GM12801 (cell line): ENCODE results near the gene SLIT3.

Source experiments
- TF ChIP-seq, protein P1 (sequence below): IDR thresholded peaks from one replicate; pipeline ENCODE4 v1.5.1; 2011; ENCODE audit warnings: control low read depth; ENCODE audit not compliant: insufficient read length; ENCODE audit errors: extremely low read depth

Gene SLIT3

DNA sequence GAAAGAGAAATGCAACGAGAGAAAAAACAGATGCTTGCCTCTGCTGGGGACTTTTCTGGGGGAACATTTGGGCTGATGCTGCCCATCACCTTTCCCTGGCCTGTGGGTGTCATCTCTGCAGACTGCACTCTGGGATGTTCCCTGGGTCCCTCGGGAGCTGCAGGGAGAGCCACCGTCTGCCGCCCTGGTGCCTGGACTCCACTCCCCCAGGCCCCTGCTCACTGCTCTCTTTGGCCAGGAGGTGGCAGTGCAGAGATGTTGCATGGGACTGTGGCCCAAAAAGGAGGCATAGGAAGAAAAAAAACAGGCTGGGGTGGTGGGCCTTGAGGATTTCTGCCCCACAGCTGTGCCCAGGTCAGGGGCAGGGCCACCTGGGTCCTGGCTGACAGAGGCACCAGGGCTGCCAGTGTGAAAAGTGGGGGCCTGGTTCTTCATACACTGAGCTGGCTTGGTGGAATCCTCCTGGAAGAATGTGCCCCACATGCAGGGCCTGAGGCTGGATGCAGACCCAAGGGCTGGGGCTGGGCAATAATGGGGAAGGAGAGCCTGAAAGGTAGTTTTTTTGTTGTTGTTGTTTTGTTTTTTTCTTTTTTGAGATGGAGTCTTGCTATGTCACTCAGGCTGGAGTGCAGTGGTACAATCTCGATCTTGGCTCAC lies 353.6 kb downstream of the SLIT3 start:
- TF ChIP-seq, protein P1, sequence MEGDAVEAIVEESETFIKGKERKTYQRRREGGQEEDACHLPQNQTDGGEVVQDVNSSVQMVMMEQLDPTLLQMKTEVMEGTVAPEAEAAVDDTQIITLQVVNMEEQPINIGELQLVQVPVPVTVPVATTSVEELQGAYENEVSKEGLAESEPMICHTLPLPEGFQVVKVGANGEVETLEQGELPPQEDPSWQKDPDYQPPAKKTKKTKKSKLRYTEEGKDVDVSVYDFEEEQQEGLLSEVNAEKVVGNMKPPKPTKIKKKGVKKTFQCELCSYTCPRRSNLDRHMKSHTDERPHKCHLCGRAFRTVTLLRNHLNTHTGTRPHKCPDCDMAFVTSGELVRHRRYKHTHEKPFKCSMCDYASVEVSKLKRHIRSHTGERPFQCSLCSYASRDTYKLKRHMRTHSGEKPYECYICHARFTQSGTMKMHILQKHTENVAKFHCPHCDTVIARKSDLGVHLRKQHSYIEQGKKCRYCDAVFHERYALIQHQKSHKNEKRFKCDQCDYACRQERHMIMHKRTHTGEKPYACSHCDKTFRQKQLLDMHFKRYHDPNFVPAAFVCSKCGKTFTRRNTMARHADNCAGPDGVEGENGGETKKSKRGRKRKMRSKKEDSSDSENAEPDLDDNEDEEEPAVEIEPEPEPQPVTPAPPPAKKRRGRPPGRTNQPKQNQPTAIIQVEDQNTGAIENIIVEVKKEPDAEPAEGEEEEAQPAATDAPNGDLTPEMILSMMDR, result no peak

DNA sequence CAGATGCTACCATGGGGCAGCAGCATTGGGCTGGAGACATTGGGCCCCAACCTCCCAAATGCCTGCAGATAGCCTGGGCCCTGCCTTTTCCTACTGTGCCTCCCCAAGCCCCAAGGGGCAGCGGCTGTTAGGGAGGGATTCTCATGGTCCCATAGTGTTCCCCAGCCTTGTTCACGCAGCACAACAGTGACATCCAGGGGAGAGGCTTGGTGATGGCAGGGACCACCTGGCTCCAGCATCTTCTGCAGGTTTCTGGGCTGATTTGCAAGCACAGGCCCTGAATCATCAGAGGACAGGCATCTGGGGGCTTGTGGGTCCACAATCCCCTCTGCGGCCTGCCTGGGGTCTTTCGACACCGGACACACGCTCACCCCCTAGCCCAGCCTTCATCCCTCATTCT lies 354.6 kb downstream of the SLIT3 start:
- TF ChIP-seq, protein P1, result no peak

DNA sequence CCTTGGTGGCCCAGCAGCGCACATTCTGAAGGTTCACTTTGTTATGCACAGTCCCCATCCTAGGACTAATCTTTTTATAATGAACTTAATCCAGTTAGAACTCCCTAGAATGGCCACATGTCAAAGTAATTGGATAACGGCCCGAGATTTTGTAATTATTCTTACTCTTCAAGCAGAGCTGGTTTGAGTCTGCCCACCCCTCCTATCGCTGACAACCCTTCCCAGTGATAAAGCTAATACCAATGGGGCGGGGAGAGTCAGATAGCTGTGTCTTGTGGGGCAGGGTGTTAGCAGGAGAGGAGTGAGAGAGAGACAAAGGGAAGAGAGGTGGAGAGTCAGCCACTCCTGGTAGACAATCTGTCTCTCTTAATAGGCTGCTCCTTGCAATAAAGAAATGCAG lies 356.9 kb downstream of the SLIT3 start:
- TF ChIP-seq, protein P1, result no peak

DNA sequence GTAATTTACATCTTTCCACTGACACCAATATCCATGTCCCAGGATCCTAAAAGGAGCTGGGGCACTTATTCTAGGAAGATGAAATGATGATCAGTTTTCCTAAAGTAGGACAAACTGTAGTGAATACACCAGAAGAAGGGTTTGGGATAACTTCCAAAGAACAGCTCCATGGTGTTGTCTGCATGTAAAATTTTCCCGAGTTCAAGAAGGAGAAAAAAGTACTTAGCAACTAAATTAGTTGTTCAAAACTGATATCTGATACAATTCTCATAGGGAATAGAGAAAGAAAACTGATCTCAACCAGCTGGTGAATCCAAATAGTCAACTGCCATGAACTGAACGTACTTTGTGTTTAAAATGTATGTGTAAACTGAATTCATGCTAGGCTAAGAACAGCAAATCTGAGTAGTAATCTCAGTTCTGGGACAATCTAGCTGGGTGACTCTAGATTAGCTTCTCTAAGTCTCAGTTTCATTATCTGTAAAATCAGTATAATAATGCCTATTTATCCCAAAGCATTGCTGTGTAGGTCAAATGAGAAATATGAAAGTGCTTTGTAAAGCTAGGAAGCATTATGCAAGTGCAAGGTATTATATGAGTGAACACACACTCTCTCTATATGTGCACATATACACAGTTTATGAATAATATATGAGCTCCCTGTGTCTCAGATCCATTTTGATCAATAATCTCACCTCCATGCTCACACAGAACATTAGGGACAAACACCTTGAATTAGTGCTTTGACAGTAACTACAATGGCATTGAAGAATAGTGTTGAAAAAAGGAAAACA lies 357.7 kb downstream of the SLIT3 start:
- TF ChIP-seq, protein P1, result no peak

DNA sequence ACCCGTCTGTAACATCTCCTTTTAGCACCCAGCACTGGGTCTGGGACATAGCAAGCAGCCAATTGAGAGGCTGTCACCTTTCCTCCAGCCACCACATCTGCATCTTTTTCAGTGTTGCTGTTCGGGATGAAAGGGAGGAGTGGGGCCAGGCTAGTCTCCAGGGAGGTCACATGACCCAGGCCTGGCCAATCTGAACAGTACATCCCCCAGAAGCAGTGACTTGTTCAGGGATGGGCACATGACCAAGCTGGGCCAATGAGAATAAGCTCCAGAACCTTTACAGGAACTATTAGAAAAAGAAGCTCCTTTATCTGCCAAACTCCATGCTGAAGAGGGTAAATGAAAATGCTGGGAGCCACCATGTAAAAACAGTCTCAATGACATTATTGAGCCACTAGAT lies 359.0 kb downstream of the SLIT3 start:
- TF ChIP-seq, protein P1, result no peak

DNA sequence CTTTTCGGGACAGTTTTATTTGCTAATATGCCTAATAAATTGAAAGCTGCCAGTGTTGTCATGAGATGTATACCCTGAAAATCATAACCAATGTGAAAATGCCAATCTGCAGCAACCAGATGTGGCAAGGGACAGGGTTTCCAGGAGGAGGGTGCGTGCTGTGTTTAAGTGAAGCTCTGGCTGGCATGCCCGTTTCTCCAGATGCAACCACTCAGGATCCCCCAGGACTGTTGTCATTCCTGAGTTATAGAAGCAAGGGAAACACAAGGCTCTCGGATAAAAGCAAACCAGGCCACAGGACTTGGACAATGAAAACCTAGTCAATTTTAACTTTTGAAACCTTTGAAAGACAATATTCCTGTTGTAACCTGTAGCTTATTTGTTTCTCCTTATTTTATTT lies 360.2 kb downstream of the SLIT3 start:
- TF ChIP-seq, protein P1, result no peak

DNA sequence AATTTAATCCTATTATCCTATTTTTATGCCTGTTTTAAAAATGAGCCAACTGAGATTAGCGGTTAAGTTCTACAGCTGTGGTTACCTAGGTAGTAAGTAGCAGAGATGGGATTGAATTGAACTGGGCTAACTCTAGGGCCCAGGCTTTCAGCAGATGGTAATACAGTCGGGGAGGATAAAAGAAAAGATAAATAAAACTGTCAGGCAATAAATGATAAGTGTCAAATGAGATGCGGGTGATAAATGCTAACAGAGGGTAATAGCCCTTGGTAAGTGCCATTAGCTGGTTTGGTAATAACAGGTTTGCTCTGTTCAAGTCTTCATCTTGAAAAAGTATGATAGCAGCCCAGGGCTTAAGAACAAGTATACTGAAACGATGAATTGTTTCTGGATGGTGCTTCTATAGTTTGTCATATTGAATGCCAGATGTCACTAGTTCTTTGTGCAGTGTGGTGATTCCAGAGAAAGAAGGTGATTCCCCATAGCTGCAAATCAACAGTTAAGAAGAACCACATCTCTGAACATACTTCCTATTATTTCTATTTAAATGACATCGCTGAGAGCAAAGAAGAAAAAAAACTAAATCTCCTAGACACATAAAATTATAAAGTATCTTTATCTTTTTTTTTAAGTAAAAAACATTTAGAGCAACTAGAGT lies 360.9 kb downstream of the SLIT3 start:
- TF ChIP-seq, protein P1, result no peak
